T-helper 1 cell (primary cell): ENCODE results near the gene PIWIL1.
A peak's percentile ranks its signal among the peaks of the same experiment; 100 is the strongest.

Experiments
- DNase-seq, 5 donors: peaks; one replicate each; pipeline ENCODE4 v3.0.0-alpha.2; 2012 to 2020
- total RNA-seq, 4 donors: gene quantifications; one replicate each; lab custom pipeline; 2026; lab: John Stamatoyannopoulos, UW

Gene PIWIL1
- 0 reads per million in 4 donors for total RNA-seq

DNA sequence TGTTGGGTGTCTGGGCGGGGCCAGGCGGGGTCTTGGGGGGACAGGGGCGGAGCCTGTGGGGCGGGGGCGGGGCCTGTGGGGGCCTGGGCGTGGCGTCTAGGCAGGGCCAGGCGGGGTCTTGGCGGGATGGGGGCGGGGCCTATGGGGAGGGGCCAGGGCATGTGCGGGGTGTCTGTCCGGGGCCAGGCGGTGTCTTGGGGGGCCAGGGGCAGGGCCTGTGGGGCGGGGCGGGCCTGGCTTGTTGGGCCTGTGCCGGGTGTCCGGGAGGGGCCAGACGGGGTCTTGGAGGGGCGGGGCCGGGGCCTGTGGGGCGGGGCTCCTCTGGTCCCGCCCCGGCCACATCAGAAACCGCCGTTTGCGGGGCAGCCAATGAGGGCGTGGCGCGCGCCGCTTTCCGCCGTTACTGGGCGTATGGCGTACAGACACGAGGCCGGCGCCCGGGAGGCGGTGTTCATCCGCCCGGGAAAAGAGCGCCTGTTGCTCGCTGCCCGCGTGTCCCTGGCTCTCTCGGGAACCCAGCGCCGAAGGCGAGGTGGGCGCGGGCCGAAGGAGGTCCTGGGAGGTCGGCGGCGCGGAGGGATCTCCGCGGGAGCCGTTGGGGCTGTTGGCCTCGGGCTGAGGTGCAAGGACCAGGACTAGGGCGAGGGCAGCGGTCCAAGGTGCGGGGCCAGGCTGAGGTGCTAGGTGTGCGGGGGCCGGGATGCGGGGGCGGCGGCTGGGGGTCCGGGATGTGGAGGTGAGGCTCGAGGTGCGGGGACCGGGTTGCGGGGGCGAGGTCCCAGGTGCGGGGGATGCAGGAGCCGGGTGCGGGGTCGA, at the start of gene PIWIL1:
Gene PIWIL1, plus strand, starts transcription at position 400 of the 816 bp plus-strand sequence. CDS start 4,705 bp downstream, outside the sequence.
- no peak for DNase-seq

DNA sequence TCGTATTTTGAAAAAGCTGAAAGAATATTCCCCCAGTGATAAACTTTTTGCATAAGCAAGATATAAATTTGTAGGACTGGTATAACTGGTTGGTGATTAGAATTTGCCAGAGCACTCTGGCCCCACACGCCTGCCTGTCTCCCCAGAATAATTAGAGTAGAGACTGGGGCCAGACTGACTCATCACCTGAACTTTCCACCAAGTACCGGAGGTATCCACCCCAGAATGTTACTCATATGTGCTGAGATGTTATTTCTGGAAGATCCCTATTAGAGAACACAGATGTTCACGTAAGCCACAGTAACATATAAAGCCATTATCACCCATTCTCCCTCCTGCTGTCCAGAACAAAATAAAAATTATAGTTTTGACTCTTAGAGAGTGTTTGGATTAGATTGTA, 49.5 kb upstream of the PIWIL1 start:
- DNase-seq, result no peak

DNA sequence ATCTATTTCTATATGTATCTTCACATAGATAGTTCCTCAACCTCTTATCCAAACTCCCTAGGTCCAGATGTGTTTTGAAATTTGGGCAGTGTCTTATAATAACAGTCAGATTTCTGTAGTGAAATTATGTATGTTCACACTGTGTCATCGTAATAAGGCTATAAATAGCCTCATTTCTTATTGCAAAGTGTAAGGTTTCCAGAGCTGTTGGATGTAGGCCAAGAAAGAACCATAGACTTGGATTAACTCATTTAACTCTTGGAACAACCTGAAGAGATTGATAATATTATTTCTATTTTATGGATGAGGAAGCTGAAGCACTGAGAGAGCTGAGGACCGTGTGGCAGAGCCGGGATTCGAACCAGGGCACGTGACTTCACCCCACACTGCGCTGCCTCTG, 49.0 kb upstream of the PIWIL1 start:
- no peak for DNase-seq

DNA sequence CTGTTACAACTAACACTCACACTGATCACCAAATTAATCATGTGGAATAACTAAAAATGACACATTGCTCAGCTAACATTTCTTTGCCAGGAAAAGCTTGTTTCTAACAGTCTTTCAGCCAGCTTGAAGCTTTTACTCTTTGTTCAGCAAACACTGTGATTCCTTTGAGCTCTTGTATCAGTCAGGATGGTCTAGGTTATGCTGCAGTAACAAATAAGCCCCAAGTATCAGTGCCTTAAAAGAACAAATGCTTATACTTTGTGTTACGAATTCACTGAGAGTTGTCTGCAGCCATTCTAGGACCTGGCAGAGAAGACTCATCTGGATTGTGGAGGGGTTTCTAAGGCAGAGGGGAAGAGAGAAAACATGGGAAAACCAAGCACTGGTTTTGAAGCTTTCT, 47.6 kb upstream of the PIWIL1 start:
- no peak for DNase-seq

DNA sequence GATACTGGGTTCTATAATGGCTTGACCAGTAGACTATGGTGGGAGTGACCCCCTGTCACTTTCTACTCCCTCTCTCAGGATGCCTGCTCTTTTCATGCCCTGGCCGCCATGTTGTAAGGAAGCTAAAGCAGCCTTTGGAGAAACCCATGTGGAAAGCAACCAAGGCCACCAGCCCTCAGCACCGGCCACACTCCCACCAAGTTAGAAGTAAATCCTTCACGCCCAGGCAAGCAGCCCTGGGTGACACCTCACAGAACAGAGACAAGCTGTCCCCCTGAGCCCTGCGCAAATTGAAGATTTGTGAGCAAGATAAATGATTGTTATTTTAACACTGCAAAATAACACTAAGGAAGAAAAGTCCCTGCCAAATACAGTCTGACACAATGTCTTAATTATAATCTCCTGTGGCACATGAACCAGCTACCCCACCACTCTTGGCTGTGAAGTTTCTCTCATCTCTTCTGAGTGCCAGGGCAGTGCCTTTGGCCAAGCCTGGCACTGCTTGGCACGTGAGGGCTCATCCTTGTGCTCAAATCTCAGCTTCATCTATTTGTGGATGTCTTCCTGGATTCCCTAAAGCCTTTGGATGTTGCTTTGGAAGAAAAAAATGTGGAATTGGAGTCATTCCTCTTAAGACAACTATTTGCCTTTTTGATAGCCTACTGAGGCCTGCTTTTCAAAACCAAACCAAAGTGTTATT, 39.2 kb upstream of the PIWIL1 start:
- no peak for DNase-seq

DNA sequence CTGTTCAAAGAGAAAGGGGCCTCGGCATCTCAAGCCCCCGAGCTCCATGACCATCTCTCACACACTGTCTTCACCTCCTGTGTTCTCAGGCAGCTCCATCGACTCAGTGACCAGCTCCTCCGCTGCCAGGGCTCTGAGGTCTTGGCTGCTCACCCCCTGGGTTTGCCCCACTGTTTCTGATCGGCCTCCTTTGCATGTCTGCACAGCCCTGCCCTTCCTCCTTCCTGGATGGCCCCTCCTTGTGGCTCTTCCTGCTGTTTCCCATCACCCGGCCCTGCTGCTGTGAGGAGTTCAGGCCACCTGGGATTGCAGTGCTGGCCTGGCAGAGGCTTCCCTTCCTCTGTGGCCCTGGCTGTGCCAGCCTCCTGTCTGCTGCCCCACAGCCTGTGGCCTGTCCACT, 38.1 kb upstream of the PIWIL1 start:
- DNase-seq, result no peak

DNA sequence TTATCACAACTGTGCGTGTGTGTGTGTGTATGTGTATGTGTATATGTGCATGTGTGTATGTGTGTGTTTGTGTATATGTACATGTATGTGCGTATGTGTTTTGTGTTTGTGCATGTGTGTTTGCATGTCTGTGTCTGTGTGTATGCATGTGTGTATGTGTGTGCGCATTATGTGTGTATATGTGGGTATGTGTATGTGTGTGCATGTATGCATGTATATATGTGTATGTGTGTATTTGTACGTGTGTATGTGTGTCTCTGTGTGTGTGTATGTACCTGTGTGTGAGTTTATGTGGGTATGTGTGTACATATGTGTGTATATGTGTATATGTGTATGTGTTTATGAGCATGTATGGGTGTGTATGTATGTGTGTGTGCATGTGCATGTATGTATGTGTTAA, 37.6 kb upstream of the PIWIL1 start:
- no peak for DNase-seq

DNA sequence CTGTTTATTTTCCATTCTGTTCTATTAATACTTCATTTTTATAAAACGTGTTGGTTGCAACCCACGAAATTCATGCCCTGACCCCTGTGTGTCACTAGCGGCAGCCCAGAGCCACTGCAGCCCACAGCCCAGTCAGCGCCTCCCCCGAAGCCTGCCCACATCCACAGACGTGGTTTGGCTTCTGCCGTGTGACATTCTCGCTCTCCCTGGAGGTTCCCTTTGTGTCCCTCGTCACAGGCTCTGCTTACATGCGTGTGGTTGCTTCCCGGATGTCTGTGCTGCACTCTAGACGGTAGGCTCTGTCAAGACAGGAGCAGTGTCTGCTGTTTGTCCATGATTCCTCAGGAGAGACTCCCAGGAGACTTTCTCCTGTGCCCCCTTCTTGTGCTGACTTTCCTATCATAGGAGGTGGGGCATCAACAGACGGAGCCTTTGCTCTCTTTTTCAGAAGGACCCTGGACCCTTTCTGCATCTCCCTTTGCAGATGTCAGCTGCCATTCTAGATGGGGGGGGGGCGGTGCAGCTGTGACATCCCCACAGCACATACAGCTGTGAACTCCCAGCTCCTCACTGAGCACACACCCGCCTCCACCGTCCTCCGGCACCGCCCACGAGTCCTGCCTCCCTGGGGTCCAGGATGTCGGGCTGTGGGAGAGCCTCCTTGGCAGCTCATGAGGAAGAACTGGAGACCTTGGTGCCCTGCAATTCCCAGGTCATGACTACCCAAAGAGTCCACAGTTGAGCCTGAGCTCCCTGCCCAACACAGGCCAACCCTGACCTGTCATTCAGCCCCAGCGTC, 36.8 kb upstream of the PIWIL1 start:
- no peak for DNase-seq

DNA sequence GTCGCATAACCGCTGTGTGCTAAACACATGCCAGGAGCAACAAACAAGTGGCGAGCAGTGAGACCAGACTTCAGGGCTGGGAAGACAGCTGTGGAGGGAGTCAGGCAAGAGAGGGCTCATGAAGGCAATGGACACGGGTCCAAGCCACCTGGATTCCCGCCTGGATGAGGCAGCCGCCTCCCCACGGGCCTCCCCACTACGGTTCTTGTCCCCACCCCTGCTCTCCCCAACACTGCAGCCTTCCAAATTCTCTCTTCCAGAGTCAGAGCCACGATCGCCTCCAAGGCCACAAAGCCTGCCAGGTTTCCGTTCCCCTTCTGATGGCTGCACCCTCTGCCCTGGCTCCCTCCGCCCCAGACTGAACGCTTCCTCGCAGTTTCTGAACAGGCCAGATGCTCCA, 36.1 kb upstream of the PIWIL1 start:
- DNase-seq, result no peak

DNA sequence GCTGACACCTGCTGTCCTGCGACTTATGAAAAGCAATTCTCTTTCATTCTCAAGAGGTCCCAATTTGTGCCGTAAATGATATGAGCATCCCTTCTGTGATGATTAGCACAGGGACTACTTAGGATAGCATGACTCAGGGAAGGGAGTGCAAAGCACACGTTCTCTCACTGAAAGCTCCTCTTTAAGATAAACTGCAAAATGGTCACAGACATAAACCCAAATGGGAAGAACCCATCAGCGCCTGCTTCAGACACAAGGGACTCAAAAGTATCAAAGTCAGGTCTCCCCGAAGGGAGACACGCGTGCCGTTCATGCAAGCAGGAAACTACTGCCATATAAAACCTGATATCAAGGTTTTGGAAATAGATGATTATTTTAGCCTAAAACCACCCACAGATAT, 33.9 kb upstream of the PIWIL1 start:
- DNase-seq, result no peak

DNA sequence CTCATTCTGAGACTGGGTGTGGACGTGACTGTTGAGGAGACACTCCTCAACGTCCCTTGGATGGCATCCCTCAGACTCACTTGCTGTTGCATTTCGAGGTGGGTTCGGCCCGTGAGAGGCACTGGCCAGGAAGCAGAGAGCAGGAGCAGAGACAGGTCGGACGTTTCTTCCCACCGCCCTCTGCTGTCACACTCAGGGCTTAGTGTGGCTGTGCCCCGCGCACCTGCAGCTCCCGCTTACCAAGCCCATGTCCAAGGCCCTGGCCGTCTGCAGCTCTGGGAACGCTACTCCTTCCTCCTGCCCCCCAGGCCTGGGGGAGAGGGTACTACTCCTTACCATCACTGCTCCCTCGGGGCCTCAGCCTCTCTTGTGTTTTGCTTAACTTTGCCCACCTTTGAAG, 29.8 kb upstream of the PIWIL1 start:
- DNase-seq, result no peak

DNA sequence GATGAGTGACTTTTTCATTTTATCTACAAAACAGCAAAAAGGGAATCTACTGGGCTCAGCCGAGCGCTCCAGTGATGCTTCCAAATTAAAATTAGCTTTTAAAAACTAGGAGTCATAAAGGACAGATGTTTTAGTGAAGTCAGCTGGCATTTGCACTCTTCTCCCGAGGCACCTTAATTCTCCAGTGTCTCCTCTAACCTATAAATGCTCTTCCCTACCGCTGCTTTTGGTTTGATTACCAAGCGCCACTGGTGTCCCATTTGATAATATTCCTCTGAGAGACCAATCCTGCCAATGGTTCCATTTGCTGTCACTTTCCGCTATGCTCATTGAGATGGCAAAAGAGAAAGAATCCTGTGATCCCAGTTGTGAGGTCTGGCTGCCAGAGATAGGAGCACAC, 29.3 kb upstream of the PIWIL1 start:
- DNase-seq, result no peak

DNA sequence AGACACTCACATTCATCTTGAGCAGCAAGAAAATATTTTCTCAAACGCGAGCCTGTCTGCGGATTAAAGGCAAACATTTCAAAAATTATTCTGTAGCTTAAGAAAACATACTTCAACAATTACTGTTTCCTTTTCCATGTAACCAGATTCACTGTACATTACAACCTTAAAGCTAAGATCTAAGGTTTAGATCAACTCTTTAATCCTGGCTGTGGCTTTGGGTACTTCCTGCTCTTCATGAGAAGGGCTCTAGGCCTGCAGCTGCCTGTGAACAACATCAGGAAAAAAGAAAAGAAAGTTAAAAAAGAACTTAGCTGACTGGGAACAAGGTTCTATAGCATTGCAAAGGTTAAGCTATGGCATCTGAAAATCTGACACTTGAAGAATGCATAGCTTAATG, 21.4 kb upstream of the PIWIL1 start:
- no peak for DNase-seq

DNA sequence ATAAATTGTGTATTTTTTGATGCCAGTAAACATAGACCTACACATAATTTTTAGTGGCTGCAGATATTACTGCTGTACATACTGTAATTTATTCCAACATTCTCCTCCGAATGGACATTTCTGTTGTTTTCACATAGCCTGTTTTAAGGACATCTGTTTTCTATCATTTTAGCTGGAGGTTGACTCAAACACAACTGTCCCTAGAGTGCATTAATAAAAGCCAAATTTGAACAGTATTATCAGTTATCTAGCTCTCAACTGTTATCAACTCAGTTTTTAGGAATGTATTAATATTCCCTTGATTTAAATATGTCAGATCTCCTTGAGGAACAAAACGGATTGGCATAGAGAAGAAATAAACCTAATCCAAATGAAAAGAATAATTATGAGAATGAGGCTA, 17.2 kb upstream of the PIWIL1 start:
- no peak for DNase-seq

DNA sequence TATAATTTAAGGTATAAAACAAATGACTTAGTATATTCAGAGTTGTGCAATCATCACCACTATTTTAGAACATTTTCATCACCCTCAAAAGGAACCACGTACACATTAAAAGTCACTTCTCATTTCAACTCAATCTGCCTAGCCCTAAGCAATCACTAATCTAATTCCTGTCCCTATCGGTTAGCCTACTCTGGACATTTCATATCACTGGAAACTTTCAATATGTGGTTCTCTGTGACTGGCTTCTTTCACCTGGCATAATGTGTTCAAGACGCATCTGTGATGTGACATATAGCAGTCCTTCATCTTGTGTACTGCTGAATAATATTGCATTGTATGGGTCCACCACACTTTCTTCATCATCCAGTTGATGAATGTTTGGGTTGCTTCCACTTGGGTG, 15.4 kb upstream of the PIWIL1 start:
- DNase-seq, result no peak

DNA sequence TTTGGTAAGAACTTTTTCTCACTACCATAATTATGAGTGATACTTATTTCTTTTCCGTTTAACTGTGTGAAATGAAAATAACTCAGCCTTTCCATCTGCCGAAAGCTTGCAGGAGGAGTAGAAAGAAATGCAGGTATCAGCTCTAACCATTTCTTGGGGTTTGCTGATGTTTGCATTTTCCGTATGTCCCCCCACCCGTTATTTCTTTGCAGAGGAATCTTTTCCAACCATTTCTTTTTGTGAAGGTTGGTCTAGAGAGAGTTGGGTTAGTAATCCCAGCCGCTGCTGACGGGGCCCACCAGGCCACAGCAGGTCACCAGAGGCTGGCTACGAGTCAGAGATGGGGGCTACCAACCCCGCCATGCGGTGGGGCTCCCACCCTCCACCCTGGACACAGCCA, 7.0 kb upstream of the PIWIL1 start:
- no peak for DNase-seq

DNA sequence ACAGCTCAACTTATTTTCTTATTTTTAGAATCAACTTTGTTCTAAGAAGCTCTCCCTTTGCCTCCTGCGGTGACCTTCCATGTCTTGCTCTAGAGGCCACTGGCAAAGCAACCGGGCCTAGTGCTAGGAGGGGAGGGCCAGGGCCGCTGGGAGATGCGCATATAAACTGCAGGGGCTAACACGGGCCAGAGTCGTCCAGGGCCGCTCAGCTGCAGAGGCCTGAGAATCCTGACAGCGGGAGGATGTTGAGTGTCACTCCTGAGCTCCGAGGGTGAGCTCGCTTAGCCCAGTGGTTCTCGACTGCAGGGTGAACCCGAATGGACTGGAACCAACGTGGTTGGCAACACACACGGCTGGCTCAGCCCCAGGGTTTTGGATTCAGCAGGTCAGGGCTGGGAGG, 6.5 kb upstream of the PIWIL1 start:
- no peak for DNase-seq

DNA sequence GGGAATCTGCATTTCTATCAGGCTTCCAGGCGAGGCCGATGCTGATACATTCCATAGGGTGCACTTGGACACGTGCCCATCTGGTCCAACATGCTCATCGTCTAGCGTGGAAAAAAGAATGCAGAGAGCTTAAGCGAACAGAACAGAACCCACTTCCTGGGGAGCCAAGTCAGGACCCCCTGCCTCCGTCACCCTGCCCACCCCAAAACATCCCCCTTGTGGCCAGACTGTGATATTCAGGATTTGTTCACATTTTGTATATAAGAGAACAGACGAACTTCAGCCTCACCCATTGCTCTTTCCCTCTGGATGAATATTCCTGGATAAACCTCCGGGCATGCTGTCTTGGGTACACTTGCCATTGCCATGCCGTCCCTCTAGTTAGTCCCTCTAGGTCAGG, 4.3 kb upstream of the PIWIL1 start:
- DNase-seq, result no peak

DNA sequence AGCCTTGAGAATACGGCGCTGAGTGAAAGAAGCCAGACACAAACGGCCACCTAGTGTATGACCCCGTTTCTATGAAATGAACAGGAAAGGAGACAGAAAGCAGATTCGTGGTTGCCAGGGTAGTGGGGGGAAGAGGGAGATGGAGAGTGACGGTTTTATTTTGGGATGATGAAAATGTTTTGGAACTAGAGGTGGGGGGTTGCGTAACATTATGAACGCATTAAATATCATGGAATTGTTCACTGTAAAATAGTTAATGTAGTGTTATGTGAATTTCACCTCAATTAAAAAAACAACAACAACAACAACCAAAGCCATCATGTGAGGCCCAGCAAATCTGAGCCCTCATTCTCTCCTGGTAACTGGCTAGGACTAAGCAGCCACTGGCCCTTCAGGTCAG, 3.3 kb upstream of the PIWIL1 start:
- DNase-seq, result no peak

DNA sequence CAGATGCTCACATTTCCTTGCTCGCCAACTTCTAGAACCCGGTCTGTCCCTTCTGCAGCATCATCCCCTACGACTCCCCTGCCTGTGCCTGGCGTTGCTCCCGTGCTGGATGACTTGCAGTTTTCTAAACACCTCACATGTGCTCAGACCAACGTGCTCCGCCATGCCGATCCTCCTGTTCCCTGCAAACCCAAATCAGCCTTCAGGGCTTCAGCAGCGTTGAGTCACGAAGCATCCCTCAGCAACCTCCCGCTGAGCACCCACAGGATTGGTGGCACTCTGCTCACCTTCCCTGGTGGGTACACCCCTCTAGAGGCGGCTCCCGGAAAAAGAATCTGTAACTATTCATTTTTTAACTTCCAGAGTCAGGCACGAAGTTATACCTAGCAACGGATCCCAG, 2.8 kb upstream of the PIWIL1 start:
- no peak for DNase-seq

DNA sequence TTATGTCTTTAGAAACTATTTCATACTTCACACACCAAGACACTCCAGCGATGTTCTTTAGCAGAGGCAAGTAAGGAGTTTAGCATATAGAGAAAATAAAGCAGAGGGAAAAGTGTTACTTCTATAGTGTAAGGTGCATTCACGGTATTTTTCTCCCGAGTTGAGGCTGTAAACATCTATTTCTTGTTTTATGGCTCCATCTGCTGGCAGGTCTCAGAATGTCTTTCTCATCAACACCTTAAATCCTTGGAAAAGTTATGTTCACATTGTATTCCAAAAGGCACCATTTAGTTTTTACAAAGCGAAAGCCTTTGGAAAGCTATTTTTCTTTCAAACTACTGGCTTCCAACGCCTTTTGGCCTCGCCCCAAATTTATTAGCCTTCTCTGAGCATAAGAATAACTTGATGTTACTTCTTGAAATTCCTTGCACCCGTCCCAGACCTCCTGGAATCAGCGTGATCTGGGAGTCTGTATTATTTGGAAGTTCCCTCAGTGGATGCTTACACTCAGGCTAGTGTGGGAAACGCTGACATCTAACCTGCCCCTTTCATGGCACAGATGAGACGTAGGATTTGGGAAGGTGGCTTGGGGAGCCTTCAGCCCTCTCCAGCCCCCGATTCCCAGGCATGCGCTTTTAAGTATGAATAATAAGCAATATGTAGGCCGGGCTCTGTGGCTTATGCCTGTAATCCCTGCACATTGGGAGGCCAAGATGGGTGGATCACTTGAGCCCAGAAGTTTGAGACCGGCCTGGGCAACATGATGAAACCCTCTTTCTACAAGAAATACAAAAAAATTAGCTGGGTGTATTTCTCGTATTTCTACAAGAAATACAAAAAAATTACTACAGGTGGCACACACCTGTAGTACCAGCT, 1.9 kb upstream of the PIWIL1 start:
- peak in 2 of 5 donors; percentile 17 to 22 for DNase-seq

DNA sequence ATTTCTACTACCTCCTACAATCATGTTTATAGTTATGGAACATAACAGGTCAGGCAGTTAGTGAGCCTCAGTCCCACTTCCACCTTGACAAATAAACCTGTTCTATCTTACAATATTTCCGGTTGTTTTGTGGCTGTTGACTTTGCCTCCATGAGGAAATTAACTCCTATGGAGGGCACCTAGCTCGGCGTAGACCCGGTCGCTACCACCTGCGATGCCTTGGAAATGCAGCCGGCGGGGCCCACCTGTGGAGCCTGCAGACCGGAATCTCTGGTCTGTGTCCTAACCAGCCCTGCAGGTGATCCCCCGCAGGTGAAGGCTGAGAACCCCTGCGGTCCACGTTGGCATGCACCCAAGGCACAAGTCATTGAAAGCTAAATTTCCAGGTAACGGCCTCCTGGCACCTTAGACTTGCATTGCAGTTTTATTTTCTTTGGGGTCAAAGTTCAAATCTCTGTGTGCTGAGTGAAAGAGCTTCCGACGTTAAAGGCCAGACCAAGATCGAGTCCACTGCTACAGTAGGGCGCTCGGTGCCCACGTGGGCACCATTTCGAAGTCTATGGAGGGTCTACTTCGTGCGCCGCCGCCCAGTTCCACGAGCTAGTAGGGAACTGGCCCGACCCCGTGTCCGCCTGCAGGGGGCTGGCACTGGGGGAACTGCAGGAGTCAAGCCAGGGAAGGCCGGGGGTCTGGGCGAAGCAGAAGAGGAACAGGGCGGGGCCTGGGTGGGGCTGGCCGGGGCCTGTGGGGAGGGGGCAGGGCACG, 782 bp upstream of the PIWIL1 start:
- no peak for DNase-seq
